NCI-H146 treated with DMSO at 0.1 percent for 48 hours (cell line): Measurements from ENCODE around the gene COL9A3.
A peak's percentile ranks its signal among the peaks of the same experiment; 100 is the strongest.
"Not testable (repeated sequence)": the region's sequence is repeated elsewhere in the genome, so short reads cannot be mapped to it uniquely, and the experiment has no call there.

Experiments
- DNase-seq: peaks from one replicate; lab custom pipeline; 2025; ENCODE audit not compliant: unreplicated experiment; lab: John Stamatoyannopoulos, UW

Gene COL9A3

GRCh38 chr20:62852841-62853240 lies 36.0 kb downstream of the COL9A3 start:
- DNase-seq: no peak

DNA sequence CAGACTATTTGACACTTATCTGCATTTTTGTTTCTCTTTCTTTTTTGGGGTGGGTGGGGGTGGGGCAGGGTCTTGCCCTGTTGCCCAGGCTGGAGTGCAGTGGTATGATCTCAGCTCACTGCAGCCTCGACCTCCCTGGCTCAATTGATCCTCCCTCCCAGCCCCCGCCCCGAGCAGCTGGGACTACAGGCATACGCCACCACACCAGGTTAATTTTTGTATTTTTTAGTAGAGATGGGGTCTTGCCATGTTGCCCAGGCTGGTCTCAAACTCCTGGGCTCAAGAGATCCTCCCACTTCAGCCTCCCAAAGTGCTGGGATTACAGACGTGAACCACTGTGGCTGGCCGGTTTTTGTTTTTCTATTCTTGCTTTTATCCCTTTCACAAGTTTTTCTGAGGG lies 36.5 kb downstream of the COL9A3 start:
- DNase-seq: not testable (repeated sequence)

DNA sequence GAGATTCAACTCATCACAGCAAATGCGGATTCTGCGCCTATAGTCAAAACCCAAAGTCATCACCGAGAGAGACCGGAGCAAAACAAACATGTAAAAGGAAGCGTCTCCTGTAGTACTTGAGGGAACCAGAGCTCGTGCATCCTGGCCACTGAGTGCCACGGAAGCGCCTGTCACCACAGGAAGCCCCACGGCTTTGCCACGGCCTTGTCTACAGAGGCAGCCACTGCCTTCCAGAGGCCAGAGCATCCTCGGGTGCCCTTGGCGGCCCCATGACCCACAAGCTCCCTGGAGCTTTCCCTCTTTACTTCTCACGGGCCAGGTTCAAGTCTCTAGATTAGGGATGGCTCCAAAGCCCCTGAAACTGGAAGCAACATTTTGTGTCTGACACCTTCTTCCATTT lies 37.3 kb downstream of the COL9A3 start:
- no peak for DNase-seq

GRCh38 chr20:62855120-62855519 lies 38.3 kb downstream of the COL9A3 start:
- DNase-seq: no peak

DNA sequence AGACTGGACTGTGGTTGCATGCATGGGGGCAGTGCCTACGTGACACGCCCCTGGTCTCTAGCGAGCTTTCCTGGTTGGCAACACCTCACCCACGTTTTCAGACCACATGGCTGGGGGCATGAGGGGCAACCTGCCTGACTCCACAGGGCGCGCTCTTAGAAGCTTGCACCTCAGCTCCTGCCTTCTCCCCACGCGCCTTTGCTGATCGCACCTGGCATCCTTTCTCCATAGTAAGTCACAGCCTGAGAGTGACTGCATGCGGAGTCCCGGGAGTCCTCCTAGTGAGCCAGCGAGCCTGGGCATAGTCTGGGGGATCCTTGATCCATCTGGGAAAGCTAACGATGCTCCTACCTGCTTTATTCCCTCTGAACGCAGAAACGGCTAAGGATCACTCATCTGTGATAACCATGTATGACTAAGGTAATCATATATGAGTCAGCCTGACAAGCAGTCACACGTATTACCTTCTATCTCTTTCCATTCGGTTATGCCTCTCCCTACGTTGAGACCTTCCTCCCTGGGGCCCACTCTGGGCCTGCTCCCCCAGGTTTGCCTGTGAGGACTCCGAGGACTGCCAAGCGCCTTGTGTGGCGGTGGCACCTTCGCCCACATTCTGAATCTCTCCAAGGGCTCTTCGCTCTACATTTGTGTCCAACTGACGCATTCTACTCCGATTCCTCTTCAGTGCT lies 40.2 kb downstream of the COL9A3 start:
- no peak for DNase-seq

GRCh38 chr20:62858058-62858830 lies 41.4 kb downstream of the COL9A3 start:
- DNase-seq: no peak

DNA sequence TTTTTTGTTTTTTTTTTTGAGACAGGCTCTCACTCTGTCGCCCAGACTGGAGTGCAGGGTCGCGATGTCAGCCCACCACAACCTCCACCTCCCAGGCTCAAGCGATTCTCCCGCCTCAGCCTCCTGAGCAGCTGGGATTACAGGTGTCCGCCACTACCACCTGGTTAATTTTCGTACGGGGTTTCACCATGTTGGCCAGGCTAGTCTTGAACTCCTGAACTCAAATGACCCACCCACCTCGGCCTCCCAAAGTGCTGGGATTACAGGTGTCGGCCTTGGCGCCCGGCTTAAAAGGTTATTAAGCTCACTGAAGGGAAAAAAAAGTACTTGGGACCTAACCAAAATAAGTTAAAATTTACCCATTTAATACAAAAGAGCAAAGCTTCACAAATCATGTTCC lies 42.9 kb downstream of the COL9A3 start:
- no peak for DNase-seq

DNA sequence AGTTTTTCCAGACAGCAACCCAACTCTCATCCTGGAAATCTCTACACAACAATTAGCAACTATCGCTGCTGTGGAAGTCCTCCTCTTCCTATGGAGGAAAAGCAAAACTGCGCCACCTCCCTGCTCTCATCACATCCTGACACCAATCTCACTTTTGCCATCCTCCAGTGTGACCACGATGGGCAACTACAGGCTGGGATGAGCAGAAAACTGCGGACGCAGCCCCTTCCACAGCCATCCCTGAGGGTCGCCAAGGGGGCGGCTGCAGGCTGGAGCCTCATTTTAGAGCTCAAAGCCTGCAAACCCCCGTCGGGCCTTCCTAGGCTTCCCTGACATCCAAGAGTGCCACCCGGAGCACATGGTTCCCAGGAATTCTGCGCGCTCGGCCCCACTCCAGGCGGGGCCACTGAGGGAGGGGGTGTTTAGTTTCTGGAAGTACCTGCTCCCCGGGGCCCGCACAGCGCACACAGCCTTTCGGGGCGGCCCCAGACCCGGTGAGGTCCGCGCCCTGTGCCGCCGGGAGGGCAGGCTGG lies 43.6 kb downstream of the COL9A3 start:
- DNase-seq: no peak

- DNase-seq: no peak
Observed at GRCh38 chr20:62860924-62861691, 44.3 kb downstream of the COL9A3 start.

GRCh38 chr20:62861726-62862336 lies 45.0 kb downstream of the COL9A3 start, which contains the start of gene TCFL5:
TSS of gene TCFL5 (minus strand) at chr20:62861822. CDS start at chr20:62861670, 152 bp downstream.
- peak; percentile 69 for DNase-seq

DNA sequence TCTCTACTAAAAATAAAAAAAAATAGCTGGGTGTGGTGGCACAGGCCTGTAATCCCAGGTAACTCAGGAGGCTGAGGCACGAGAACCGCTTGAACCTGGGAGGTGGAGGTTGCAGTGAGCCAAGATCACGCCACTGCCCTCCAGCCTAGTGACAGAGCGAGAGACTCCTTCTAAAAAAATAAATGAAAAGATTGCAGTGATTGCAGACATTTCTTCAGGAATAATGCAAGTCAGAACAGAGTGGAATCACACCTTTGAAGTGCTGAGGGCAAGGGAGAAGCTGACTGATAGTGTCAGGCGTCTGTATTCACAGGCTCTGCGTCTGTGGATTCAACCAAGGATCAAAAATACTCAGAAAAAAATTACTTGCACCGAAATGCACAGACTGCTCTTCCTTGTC lies 47.4 kb downstream of the COL9A3 start:
- no peak for DNase-seq

- no peak for DNase-seq
Observed at GRCh38 chr20:62872184-62872847, 55.5 kb downstream of the COL9A3 start.

DNA sequence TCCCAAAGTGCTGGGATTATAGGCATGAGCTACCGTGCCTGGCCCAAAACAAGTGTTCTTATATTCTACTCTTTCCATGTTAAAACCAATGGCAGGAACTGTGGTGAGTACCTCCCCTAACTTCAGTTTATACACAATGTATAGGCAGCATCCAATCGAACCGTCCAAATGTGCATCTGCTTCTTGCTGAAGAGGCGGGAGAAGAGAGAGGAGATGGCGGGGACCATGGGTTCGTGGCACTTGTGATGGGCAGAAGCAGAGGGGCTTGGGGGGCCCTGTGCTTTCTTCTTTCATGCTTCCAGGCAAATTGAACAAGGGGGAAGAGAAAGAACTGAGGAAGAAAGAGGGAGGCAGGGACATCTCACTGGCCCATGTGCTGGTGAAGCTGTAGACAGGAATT lies 56.0 kb downstream of the COL9A3 start:
- no peak for DNase-seq

GRCh38 chr20:62873280-62873679 lies 56.4 kb downstream of the COL9A3 start:
- DNase-seq: no peak

DNA sequence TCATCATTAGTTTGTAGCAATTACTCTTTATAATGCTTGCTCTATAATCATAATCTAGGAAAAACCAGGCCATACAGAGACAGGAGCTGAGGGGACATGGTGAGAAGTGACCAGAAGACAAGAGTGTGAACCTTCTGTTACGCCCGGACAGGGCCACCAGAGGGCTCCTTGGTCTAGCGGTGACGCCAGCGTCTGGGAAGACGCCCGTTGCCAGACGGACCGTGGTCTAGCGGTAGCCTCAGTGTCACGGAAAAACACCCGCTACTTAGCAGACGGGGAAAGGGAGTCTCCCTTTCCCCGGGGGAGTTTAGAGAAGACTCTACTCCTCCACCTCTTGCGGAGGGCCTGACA lies 56.8 kb downstream of the COL9A3 start:
- DNase-seq: peak; percentile 34

- no peak for DNase-seq
Observed at GRCh38 chr20:62874964-62875344, 58.1 kb downstream of the COL9A3 start.

GRCh38 chr20:62875419-62876361 lies 58.8 kb downstream of the COL9A3 start:
- DNase-seq: peak; percentile 65

DNA sequence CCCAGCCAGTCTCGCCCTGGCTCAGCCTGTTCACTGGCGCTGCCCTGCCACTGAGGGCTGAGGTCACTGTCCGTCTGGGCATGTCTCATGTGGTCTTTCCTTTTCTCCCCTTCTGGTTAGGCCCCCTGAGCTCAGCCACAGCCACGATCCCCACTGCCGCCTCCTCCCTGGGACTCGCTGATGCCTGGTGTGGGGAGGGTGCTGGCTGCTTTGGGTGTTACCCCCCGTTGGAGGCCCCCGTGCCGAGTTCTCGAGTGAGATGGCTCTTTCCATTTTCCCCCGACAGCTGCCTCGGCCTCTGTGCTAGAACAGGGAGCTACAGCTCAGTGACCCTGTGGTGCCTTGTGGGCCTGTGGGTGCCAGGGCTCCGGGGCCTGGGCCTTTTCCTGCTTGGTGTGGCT lies 59.7 kb downstream of the COL9A3 start:
- DNase-seq: no peak
